ENCODE measurements around the gene PBX1. TPM values are rescaled to one million over a fixed set of nuclear protein-coding genes. Genes with fewer than 3 reads are reported as not detected.

PBX1 gene
- total RNA-seq, 1 donor from 2014 or later, result not detected

DNA sequence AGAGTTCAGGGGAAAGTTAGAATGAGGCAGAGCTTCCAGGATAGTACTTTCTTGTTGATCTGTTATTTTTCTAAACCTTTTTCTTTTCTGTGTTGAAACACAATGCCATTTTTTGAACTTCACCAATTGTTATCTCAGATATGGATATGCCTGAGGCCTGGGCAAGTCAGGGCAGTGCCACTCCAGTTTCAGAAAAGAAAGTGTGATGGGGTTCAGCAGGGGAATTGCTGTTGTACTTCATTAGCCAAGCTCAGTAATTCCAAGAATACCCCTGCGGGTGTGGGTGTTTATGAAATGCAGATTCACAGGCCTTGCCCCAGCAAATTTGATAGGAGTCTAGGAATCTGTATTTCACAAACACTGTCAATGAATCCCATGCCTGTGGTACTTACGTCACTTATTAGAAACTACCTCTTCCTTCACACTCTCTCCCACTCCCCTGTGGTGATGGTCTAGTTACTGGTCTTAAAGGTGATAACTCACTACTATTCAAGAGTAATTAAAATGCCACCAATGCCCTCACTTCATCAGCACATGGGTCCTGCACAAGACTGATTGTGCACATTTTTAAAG, 142.3 kb downstream of the PBX1 start:
- Mint-ChIP-seq H3K4me3 (no peak overlapping the region), H3K27me3 (ENCODE audit: insufficient read depth) (no peaks in the 10 kb centered on the region), H3K4me1 (ENCODE audit: low read depth) (no peaks in the 10 kb centered on the region), H3K27ac (no peak overlapping the region), H3K9me3 (no peaks in the 10 kb centered on the region), H3K36me3 (ENCODE audit: low read depth) (no peaks in the 10 kb centered on the region)
- DNase-seq (ENCODE audit: low spot score), result no peak
- intact Hi-C loops (cut with micrococcal nuclease), result no loop called here

DNA sequence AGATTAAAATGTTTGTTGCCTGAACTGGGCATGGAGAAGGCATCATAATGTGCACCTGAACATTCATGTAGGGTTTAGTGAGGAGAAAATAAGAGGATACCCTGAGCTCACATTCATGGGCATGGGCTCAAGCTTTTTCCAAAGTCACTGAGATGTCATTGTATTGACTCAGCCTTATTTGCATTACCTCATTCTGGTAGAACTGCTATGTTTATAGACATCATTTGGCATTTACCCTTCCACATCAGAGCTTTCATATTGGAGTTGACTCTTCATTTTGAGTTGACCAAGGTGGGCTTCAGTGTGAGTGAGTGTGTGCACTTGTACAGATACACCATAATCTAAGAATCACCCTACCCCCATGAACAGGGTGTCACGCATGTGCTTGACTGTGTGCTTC, 143.2 kb downstream of the PBX1 start:
- no peaks in the 10 kb centered on the region for H3K27me3 Mint-ChIP-seq (ENCODE audit: insufficient read depth)
- H3K36me3 Mint-ChIP-seq (ENCODE audit: low read depth), result no peaks in the 10 kb centered on the region
- no peaks in the 10 kb centered on the region for H3K4me1 Mint-ChIP-seq (ENCODE audit: low read depth)
- no peak for DNase-seq (ENCODE audit: low spot score)
- no peaks in the 10 kb centered on the region for H3K9me3 Mint-ChIP-seq
- no peak overlapping the region for H3K4me3 Mint-ChIP-seq
- intact Hi-C loops (cut with micrococcal nuclease), result no loop called here
- H3K27ac Mint-ChIP-seq, result no peak overlapping the region

DNA sequence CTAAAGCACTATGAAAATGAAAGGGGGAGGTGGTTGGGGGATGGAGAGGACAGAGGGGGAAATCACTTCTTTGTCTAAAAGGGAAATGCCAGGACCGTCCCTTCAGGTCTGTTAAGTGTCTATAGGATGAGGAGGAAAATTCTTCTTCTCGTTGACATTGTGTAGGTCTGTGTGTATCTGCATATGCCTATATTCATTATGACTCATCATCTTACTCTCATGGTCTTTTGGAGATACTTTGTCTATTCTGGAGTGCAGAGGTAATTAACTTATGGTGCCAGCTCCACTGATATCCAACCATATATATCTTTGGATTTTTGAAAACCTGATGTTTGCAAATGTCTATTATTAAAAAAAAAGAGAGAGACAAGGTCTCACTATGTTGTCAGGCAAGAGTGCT, 143.7 kb downstream of the PBX1 start:
- Mint-ChIP-seq H3K27me3 (ENCODE audit: insufficient read depth) (no peaks in the 10 kb centered on the region), H3K27ac (no peak overlapping the region), H3K36me3 (ENCODE audit: low read depth) (no peaks in the 10 kb centered on the region), H3K4me3 (no peak overlapping the region), H3K9me3 (no peaks in the 10 kb centered on the region), H3K4me1 (ENCODE audit: low read depth) (no peaks in the 10 kb centered on the region)
- DNase-seq (ENCODE audit: low spot score), result no peak
- intact Hi-C loops (cut with micrococcal nuclease), result no loop called here

DNA sequence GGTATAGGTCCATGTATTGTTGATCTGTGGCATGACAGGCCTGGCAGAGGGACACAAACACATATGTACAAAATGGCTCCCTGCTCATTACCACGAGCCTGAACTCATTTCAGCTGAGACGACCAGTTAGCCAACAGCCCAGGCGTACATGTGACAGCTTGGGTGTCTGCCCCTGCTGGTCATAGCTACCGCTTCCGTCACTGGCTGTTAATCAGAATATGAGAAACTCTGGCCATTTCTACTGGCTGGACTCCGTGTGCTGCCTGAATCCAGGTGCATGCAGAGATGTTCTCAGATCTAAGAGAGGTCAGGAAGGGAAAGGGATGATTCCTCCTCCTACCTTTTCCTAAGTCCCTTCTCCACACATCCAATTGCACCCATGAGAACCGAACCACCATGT, 144.5 kb downstream of the PBX1 start:
- Mint-ChIP-seq H3K27me3 (ENCODE audit: insufficient read depth) (no peaks in the 10 kb centered on the region), H3K4me1 (ENCODE audit: low read depth) (no peaks in the 10 kb centered on the region), H3K9me3 (no peaks in the 10 kb centered on the region), H3K36me3 (ENCODE audit: low read depth) (no peaks in the 10 kb centered on the region), H3K27ac (no peak overlapping the region), H3K4me3 (no peak overlapping the region)
- intact Hi-C loops (cut with micrococcal nuclease), result no loop called here
- no peak for DNase-seq (ENCODE audit: low spot score)

DNA sequence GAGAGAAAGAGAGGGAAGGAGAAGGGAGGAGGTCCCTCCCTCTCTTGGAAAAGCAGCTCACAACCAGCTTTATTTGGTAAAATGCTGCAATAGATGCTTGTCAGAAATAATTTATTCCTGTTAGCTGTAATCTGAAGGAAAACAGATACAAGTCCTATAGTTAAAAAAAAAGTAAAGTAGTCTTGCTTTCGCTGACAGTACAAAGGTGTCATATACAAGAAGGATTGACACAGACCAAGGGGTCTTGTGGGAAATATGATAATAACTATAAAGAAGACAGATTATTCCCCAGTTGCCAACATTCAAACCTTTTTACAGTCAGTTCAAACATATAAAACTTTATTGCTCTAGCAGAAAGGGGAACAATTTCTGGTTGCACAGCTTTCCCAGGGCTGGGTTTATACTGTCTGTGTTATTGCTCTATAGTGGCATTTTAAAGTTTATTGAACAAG, 145.0 kb downstream of the PBX1 start:
- H3K9me3 Mint-ChIP-seq, result no peaks in the 10 kb centered on the region
- intact Hi-C loops (cut with micrococcal nuclease), result no loop called here
- DNase-seq (ENCODE audit: low spot score), result no peak
- H3K27me3 Mint-ChIP-seq (ENCODE audit: insufficient read depth), result no peaks in the 10 kb centered on the region
- H3K36me3 Mint-ChIP-seq (ENCODE audit: low read depth), result no peaks in the 10 kb centered on the region
- H3K4me1 Mint-ChIP-seq (ENCODE audit: low read depth), result no peaks in the 10 kb centered on the region
- no peak overlapping the region for H3K27ac Mint-ChIP-seq
- H3K4me3 Mint-ChIP-seq, result no peak overlapping the region

DNA sequence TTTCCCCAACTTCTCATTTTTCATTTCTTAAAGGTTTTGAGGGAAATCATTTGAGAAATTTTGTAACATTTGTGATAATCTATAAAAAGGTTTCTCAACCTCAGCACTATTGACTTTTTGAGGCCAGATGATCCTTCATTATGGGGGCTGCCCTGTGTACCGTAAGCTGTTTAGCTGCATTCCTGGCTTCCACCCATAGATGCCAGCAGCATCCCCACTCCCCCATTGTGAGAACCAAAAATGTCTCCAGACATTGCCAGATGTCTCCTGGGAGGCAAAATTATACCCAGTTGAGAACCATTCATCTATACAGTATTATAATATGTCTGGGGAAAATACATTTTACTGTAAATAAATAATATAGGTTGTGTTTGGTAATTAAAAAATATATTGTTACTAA, 146.0 kb downstream of the PBX1 start:
- intact Hi-C loops (cut with micrococcal nuclease), result no loop called here
- H3K27me3 Mint-ChIP-seq (ENCODE audit: insufficient read depth), result no peaks in the 10 kb centered on the region
- no peaks in the 10 kb centered on the region for H3K9me3 Mint-ChIP-seq
- H3K4me3 Mint-ChIP-seq, result no peak overlapping the region
- H3K36me3 Mint-ChIP-seq (ENCODE audit: low read depth), result no peaks in the 10 kb centered on the region
- no peak overlapping the region for H3K27ac Mint-ChIP-seq
- no peak for DNase-seq (ENCODE audit: low spot score)
- H3K4me1 Mint-ChIP-seq (ENCODE audit: low read depth), result no peaks in the 10 kb centered on the region

DNA sequence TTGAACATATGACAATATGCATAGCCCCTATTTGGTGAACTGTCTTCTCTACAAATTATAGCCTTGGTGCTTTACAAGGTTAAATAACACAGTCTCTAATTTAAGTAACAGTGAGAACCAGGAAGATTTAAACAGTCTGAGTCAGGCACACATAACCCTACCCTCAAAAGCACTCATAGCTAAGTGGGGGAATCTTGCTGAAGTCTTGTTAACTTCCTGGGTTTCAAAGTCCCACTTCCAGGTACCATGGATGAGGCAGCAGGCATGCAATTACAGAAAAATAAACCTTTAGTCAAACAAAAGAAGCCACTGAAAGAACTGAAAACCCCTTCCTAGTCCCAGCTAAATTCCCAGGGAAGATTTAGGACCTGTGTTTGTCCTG, 147.6 kb downstream of the PBX1 start:
- DNase-seq (ENCODE audit: low spot score), result no peak
- H3K9me3 Mint-ChIP-seq, result no peaks in the 10 kb centered on the region
- no peaks in the 10 kb centered on the region for H3K4me1 Mint-ChIP-seq (ENCODE audit: low read depth)
- H3K27me3 Mint-ChIP-seq (ENCODE audit: insufficient read depth), result no peaks in the 10 kb centered on the region
- intact Hi-C loops (cut with micrococcal nuclease), result no loop called here
- H3K36me3 Mint-ChIP-seq (ENCODE audit: low read depth), result no peaks in the 10 kb centered on the region
- H3K4me3 Mint-ChIP-seq, result no peak overlapping the region
- no peak overlapping the region for H3K27ac Mint-ChIP-seq

DNA sequence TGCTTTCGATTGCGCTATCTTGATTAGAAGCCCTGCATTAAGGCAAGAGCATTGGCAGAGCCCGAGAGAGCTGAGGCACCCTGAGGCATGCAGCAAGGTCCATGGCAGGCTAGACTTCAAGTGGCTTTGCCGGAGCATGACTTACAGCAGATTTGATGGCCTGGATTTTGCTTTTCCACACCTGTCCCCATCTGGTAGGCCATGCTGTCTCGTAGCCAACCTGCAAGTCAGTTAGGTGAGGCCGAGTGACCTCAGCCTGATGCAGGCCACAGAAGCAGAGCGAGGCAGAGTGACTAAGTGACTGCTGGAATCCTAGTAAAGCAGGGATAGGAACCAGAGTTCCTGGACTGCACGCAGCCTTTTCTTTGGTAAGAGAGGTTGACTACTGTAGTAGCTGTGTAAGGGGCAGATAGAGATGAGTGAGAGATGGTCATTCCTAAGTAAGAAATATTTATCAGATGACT, 148.9 kb downstream of the PBX1 start:
- no peaks in the 10 kb centered on the region for H3K9me3 Mint-ChIP-seq
- no peaks in the 10 kb centered on the region for H3K4me1 Mint-ChIP-seq (ENCODE audit: low read depth)
- no peaks in the 10 kb centered on the region for H3K36me3 Mint-ChIP-seq (ENCODE audit: low read depth)
- no peak overlapping the region for H3K27ac Mint-ChIP-seq
- no peaks in the 10 kb centered on the region for H3K27me3 Mint-ChIP-seq (ENCODE audit: insufficient read depth)
- no peak overlapping the region for H3K4me3 Mint-ChIP-seq
- intact Hi-C loops (cut with micrococcal nuclease), result no loop called here
- DNase-seq (ENCODE audit: low spot score), result no peak

DNA sequence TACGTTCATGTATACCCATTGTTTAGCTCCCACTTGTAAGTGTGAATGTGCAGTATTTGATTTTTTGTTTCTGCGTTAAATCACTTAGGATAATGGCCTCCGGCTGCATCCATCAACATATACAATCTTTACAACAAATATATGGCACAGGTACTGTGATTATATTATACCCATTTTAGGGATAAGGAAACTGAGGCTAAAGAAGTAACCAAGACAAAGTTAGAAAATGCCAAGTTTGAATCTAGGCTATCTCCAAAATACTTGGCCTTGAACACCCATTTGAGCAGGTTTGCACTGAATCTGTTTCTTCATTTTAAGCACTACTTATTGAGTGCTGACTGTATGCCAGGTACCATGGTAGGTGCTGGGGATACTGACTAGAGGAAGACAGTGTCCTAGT, 149.6 kb downstream of the PBX1 start:
- DNase-seq (ENCODE audit: low spot score), result no peak
- H3K9me3 Mint-ChIP-seq, result no peaks in the 10 kb centered on the region
- H3K27me3 Mint-ChIP-seq (ENCODE audit: insufficient read depth), result no peaks in the 10 kb centered on the region
- no peaks in the 10 kb centered on the region for H3K36me3 Mint-ChIP-seq (ENCODE audit: low read depth)
- no peak overlapping the region for H3K27ac Mint-ChIP-seq
- intact Hi-C loops (cut with micrococcal nuclease), result no loop called here
- H3K4me1 Mint-ChIP-seq (ENCODE audit: low read depth), result no peaks in the 10 kb centered on the region
- no peak overlapping the region for H3K4me3 Mint-ChIP-seq

DNA sequence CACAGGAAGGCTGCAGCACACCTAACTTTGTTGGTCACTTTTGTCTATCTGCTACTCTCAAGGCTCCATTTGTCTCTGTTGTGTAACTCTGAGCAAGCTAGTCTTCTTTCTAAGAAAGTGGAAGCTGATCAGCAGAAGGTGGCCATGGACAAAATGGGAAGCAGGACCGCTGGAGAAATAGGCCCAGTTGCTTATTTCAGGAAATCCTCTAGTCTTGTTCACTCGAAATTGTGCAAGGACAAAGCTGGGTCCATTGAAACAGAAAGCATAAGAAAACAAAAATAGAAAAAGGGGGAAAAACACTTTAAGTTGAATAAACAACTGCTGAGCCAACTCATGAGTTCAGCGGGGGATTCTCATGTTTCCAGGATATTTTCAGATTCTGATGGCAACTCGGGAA, 150.1 kb downstream of the PBX1 start:
- intact Hi-C loops (cut with micrococcal nuclease), result no loop called here
- Mint-ChIP-seq H3K4me1 (ENCODE audit: low read depth) (no peaks in the 10 kb centered on the region), H3K27me3 (ENCODE audit: insufficient read depth) (no peaks in the 10 kb centered on the region), H3K9me3 (no peaks in the 10 kb centered on the region), H3K27ac (no peak overlapping the region), H3K4me3 (no peak overlapping the region), H3K36me3 (ENCODE audit: low read depth) (no peaks in the 10 kb centered on the region)
- DNase-seq (ENCODE audit: low spot score), result no peak

DNA sequence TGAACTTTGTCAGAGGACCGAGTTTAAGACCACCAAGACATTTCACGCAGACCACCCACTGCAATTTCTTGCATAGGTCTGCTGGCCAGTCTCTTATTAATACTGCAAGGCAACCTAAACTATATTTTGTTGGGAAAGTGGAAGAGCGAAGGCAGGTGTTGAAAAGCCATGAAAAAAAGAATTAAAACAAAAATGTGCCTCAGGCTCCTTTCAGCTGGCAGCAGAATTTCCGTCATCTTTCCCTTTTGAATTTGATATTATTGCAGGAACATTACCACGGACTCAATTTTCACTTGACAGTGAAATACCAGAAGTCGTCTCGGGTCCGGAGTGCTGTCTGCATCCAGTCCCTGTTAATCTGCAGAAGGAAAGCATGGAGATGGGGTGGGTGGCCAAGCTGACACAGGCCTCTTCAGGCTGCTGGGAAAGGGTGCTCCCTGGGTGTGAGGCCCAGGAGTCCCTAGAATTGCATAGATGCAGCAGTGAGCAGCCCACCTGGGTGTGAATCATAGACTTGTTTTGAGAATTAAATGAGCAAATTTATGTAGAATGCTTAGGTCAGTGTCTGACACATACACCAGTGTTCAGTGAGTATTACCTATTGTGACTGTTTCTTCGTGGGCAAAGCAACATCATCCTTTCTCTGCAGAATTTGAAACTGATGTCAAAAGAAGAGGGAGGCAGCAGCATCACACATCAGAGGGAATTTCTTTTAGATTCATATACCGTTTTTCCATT, 150.7 kb downstream of the PBX1 start:
- Mint-ChIP-seq H3K4me3 (no peak overlapping the region), H3K4me1 (ENCODE audit: low read depth) (no peaks in the 10 kb centered on the region), H3K27me3 (ENCODE audit: insufficient read depth) (no peaks in the 10 kb centered on the region), H3K9me3 (no peaks in the 10 kb centered on the region), H3K27ac (no peak overlapping the region), H3K36me3 (ENCODE audit: low read depth) (no peaks in the 10 kb centered on the region)
- no peak for DNase-seq (ENCODE audit: low spot score)
- intact Hi-C loops (cut with micrococcal nuclease), result no loop called here

DNA sequence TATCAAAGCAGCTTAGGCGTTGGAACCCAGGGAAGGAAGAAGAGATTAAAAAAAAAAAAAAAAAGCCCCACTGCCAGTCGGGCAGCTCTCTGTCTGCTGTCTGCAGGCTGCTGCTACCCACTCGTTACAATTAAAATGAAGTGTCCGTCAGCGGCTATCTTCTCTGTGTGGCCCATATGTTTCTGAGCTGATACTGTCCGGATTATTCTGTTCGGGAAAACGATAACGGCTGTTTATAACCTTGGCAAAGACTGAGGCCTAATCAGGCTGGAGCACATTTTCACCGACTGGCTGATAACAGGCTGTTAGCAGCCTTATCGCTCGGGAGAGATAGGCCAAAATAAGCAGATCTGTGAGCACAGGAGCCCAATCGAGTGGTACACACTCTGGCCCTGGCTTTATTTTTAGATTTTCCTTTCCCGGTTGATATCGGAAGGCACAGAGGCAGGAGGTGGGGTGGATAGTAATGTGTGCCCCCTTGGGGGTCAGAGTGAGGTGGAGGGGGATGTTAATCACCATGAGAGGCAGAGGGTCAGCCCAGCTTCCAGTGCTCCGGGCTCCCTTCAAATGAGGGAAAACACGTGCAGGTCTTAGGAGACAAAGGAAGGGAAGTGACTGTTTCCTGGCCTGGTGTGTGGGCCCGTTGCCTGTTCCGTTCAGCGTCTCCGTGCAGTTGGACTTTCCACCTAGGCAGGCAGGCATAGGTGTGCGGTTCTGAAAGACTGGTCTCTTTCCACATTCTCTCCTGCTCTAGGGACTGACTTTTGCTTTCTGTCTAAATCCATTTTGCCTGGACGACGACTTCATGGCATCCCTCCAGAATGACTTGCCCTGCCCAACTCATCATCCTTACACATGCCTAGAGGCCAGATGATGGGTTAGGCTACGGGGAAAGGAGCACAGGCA, 153.4 kb downstream of the PBX1 start:
- Mint-ChIP-seq H3K9me3 (peaks cover 6% of the 10 kb centered on the region), H3K4me3 (no peak overlapping the region), H3K36me3 (ENCODE audit: low read depth) (no peaks in the 10 kb centered on the region)

More for the DNA sequence above, 153.4 kb downstream of the PBX1 start:
- intact Hi-C loops (cut with micrococcal nuclease), result no loop called here
- Mint-ChIP-seq H3K27me3 (ENCODE audit: insufficient read depth) (no peaks in the 10 kb centered on the region), H3K4me1 (ENCODE audit: low read depth) (no peaks in the 10 kb centered on the region), H3K27ac (no peak overlapping the region)
- no peak for DNase-seq (ENCODE audit: low spot score)
